ENCODE data around the gene ZBTB43.

GRCh38 chr9:126879288-126879687, 74.4 kb downstream of the ZBTB43 start:
- TF ChIP-seq EGR1 (IDR thresholded peaks at IDR 0.05; ENCODE audit: low read depth in 2 of 2) (no peak), CTCF (IDR thresholded peaks at IDR 0.05; ENCODE audit: low read depth, low read length, missing input control) (no peak), TAF1 (conservative IDR thresholded peaks at IDR 0.05) (no peak), RAD21 (IDR thresholded peaks at IDR 0.05) (no peak), REST (IDR thresholded peaks at IDR 0.05) (no peak), MAX (IDR thresholded peaks at IDR 0.05) (no peak), SP1 (IDR thresholded peaks at IDR 0.05) (no peak), HNF4G (IDR thresholded peaks at IDR 0.05) (no peak), ZBTB33 (IDR thresholded peaks at IDR 0.05) (no peak), YY1 (IDR thresholded peaks at IDR 0.05) (no peak)
